ENCODE data around the gene SYNJ2. TPM values are rescaled to one million over a fixed set of nuclear protein-coding genes. Genes with fewer than 3 reads are reported as not detected.

Gene SYNJ2
- total and polyA plus RNA-seq, 2 donors (not counting 3 experiments of a cell fraction or from before 2014, with no cell fraction given), result 35.1 to 78.2 TPM

DNA sequence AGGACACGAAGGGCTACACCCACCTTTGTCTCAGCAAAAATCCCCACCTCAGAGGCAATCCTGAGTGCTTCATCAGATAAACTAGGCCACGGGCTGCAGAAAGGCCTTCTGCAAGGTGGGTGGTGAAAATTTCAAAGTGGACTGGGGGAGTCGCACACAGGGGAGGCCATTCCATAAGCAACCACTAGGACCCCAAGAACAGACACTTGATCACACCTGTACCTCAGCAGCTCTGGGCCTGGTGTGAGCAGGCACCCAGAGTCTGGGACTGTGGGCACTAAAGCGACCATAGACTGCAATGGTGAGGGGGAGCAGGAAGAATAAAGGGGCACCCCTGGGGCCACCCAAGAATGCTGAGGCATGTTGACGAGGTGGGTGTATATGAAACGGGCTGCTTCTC, 133.8 kb downstream of the SYNJ2 start:
- no peak for FAIRE-seq
- Histone ChIP-seq H3K36me3 (ENCODE audit: control insufficient read depth in 2 of 2, extremely low read depth in 1 of 2, insufficient read depth in 2 of 2, low read length in 2 of 2) (no peaks in the 10 kb centered on the region), H3K9me1 (replicated peaks; ENCODE audit: control insufficient read depth, extremely low read depth, insufficient read depth, low read length) (no peaks in the 10 kb centered on the region), H3K4me2 (ENCODE audit: insufficient read depth, low read length) (no peak overlapping the region), H2AFZ (ENCODE audit: low read depth, low read length) (no peak overlapping the region), H3K9ac (replicated peaks; ENCODE audit: extremely low read depth, insufficient read depth, low read length) (no peak overlapping the region), H3K79me2 (ENCODE audit: control insufficient read depth, insufficient read depth, low read length) (no peaks in the 10 kb centered on the region), H4K20me1 (replicated peaks; ENCODE audit: control insufficient read depth, extremely low read depth, insufficient read depth, low read length) (no peaks in the 10 kb centered on the region), H3K27ac (ENCODE audit: insufficient read depth, low read depth, low read length) (no peak overlapping the region), H3K4me3 (replicated peaks in 1 of 3; ENCODE audit: insufficient read depth in 1 of 3, low read depth in 1 of 3, low read length in 3 of 3) (no peak overlapping the region), H3K27me3 (ENCODE audit: control insufficient read depth in 2 of 2, insufficient read depth in 2 of 2, low read length in 2 of 2) (no peaks in the 10 kb centered on the region), H3K9me3 (replicated peaks; ENCODE audit: control insufficient read depth, insufficient read depth, low read length) (no peaks in the 10 kb centered on the region), H3K4me1 (ENCODE audit: control insufficient read depth, extremely low read depth, insufficient read depth, low read length) (no peaks in the 10 kb centered on the region)
- TF ChIP-seq MYC (IDR thresholded peaks at IDR 0.05; ENCODE audit: low read depth, low read length), result no peak
- TF ChIP-seq, protein P1, sequence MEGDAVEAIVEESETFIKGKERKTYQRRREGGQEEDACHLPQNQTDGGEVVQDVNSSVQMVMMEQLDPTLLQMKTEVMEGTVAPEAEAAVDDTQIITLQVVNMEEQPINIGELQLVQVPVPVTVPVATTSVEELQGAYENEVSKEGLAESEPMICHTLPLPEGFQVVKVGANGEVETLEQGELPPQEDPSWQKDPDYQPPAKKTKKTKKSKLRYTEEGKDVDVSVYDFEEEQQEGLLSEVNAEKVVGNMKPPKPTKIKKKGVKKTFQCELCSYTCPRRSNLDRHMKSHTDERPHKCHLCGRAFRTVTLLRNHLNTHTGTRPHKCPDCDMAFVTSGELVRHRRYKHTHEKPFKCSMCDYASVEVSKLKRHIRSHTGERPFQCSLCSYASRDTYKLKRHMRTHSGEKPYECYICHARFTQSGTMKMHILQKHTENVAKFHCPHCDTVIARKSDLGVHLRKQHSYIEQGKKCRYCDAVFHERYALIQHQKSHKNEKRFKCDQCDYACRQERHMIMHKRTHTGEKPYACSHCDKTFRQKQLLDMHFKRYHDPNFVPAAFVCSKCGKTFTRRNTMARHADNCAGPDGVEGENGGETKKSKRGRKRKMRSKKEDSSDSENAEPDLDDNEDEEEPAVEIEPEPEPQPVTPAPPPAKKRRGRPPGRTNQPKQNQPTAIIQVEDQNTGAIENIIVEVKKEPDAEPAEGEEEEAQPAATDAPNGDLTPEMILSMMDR (IDR thresholded peaks at IDR 0.05; ENCODE audit: extremely low read depth in 1 of 2, insufficient read depth in 1 of 2, low read depth in 1 of 2, low read length in 2 of 2), result no peak
- TF ChIP-seq GATA2 (IDR thresholded peaks at IDR 0.05; ENCODE audit: insufficient read depth, insufficient read length, low read depth, low read length), result no peak
- TF ChIP-seq POLR2AphosphoS5 (IDR thresholded peaks at IDR 0.05; ENCODE audit: insufficient read depth, low read depth, low read length), result no peak
- TF ChIP-seq EZH2 (IDR thresholded peaks at IDR 0.05; ENCODE audit: borderline replicate concordance, low read depth, low read length, severe bottlenecking), result no peak
- no peak for TF ChIP-seq JUN (IDR thresholded peaks at IDR 0.05; ENCODE audit: borderline replicate concordance, insufficient read depth, insufficient read length, low read depth)
- TF ChIP-seq POLR2A (IDR thresholded peaks at IDR 0.05; ENCODE audit: low read depth, low read length), result no peak
- TF ChIP-seq, protein P2, sequence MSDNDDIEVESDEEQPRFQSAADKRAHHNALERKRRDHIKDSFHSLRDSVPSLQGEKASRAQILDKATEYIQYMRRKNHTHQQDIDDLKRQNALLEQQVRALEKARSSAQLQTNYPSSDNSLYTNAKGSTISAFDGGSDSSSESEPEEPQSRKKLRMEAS (IDR thresholded peaks at IDR 0.05; ENCODE audit: insufficient read depth, insufficient read length), result no peak
- dilution Hi-C loops (cut with MboI; ENCODE audit: extremely low pct_ligation_motif_present, low sequenced_read_pairs) (no loop called here), intact Hi-C loops (cut with micrococcal nuclease) (no loop called here)
- no TSS peak for BruUV-seq (replicated peaks)
- ChIA-PET CTCF (no interaction called here), POLR2A (no interaction called here)
- DNase-seq (ENCODE audit: low read depth, low spot score), result no peak
